Neural progenitor cell (in vitro differentiated cells): ENCODE measurements around the gene OPTC. TPM values are rescaled to one million over a fixed set of nuclear protein-coding genes. Genes with fewer than 3 reads are reported as not detected.
A peak's percentile ranks its signal among the peaks of the same experiment; 100 is the strongest.

Experiments used
- DNase-seq: peaks from one replicate; pipeline ENCODE4 v3.0.0-alpha.2; 2016; ENCODE audit warnings: low spot score
- H2AFZ ChIP-seq: fragments of 200-600 bp; sonication (generic); replicated peaks from 2 replicates; pipeline ENCODE4 v1.6.1; 2016; ENCODE audit warnings: antibody characterized with exemption
- H3F3A ChIP-seq: fragments of 200-600 bp; sonication (generic); 2 replicates; pipeline ENCODE4 v1.6.1; 2016; ENCODE audit warnings: antibody characterized with exemption, low read depth
- H3K27ac ChIP-seq: fragments of 200-600 bp; sonication (generic); 2 replicates; pipeline ENCODE4 v1.5.1; 2016; ENCODE audit warnings: mild to moderate bottlenecking
- H3K27me3 ChIP-seq: fragments of 200-600 bp; sonication (generic); 2 replicates; pipeline ENCODE4 v1.6.1; 2016; ENCODE audit warnings: mild to moderate bottlenecking, moderate library complexity
- H3K36me3 ChIP-seq: fragments of 200-600 bp; sonication (generic); 2 replicates; pipeline ENCODE4 v1.5.1; 2016
- H3K4me1 ChIP-seq: fragments of 200-600 bp; sonication (generic); 2 replicates; pipeline ENCODE4 v1.6.1; 2016; ENCODE audit warnings: mixed run types
- H3K4me2 ChIP-seq: fragments of 200-600 bp; sonication (generic); 2 replicates; pipeline ENCODE4 v1.6.1; 2016
- H3K4me3 ChIP-seq: fragments of 200-600 bp; sonication (generic); 2 replicates; pipeline ENCODE4 v1.5.1; 2016
- H3K79me2 ChIP-seq: fragments of 200-600 bp; sonication (generic); 2 replicates; pipeline ENCODE4 v1.6.1; 2016; ENCODE audit warnings: low read depth
- H3K9ac ChIP-seq: fragments of 200-600 bp; sonication (generic); 2 replicates; pipeline ENCODE4 v1.6.1; 2016
- H3K9me3 ChIP-seq: fragments of 200-600 bp; sonication (generic); 2 replicates; pipeline ENCODE4 v1.5.1; 2016; ENCODE audit warnings: low read depth
- H4K20me1 ChIP-seq: fragments of 200-600 bp; sonication (generic); 2 replicates; pipeline ENCODE4 v1.6.1; 2016; ENCODE audit warnings: low read depth
- H3K27ac Mint-ChIP-seq: 3 replicates; pipeline ENCODE4 v1.8.0; 2021; ENCODE audit warnings: mixed read lengths
- H3K27me3 Mint-ChIP-seq: 2 replicates; pipeline ENCODE4 v1.8.0; 2022; ENCODE audit warnings: low read depth, mild to moderate bottlenecking, inconsistent platforms, moderate library complexity, mixed read lengths; ENCODE audit not compliant: insufficient read depth
- H3K36me3 Mint-ChIP-seq: 3 replicates; pipeline ENCODE4 v1.8.0; 2021; ENCODE audit warnings: mixed read lengths
- H3K4me1 Mint-ChIP-seq: 3 replicates; pipeline ENCODE4 v1.8.0; 2021; ENCODE audit warnings: mixed read lengths
- H3K4me3 Mint-ChIP-seq: 3 replicates; pipeline ENCODE4 v1.8.0; 2021; ENCODE audit warnings: mild to moderate bottlenecking, moderate library complexity, mixed read lengths
- H3K9me3 Mint-ChIP-seq: 3 replicates; pipeline ENCODE4 v1.8.0; 2020; ENCODE audit warnings: mixed read lengths
- EZH2 ChIP-seq: fragments of 200-600 bp; sonication (generic); IDR thresholded peaks from 2 replicates; pipeline ENCODE4 v1.6.1; 2017; ENCODE audit warnings: antibody characterized with exemption, mild to moderate bottlenecking, moderate library complexity
- EZH2phosphoT487 ChIP-seq: fragments of 200-600 bp; sonication (generic); IDR thresholded peaks from 2 replicates; pipeline ENCODE4 v1.6.1; 2017; ENCODE audit warnings: antibody characterized with exemption
- total RNA-seq: library from RNA; depleted of rRNA; stranded (reverse); fragments of >200 nt; gene quantifications from 2 replicates; pipeline ENCODE4 v1.2.3, GENCODE V29; 2015; ENCODE audit warnings: low replicate concordance
- TF ChIP-seq, protein P1 (sequence below): fragments of 200-600 bp; sonication (generic); IDR thresholded peaks from 2 replicates; pipeline ENCODE4 v1.5.1; 2017; ENCODE audit warnings: antibody characterized with exemption, mild to moderate bottlenecking

The OPTC gene
- total RNA-seq, 1 donor from 2014 or later, result not detected

GRCh38 chr1:203448521-203449061, 45.4 kb upstream of the OPTC start:
- Mint-ChIP-seq H3K4me3 (peak overlapping the region; percentile 18), H3K27ac (peak overlapping the region; percentile 25), H3K9me3 (peaks cover 15% of the 10 kb centered on the region), H3K36me3 (no peaks in the 10 kb centered on the region), H3K4me1 (peaks cover 39% of the 10 kb centered on the region), H3K27me3 (peaks cover 19% of the 10 kb centered on the region)
- H3K4me1 ChIP-seq, result peaks cover 9% of the 10 kb centered on the region
- no peaks in the 10 kb centered on the region for H3K79me2 ChIP-seq
- no peaks in the 10 kb centered on the region for H3F3A ChIP-seq
- no peak overlapping the region for H3K27ac ChIP-seq
- no peaks in the 10 kb centered on the region for H4K20me1 ChIP-seq
- H3K27me3 ChIP-seq, result no peaks in the 10 kb centered on the region
- no peak for DNase-seq
- no peak overlapping the region for H3K4me2 ChIP-seq
- H3K4me3 ChIP-seq, result no peak overlapping the region
- no peak overlapping the region for H2AFZ ChIP-seq
- no peaks in the 10 kb centered on the region for H3K9me3 ChIP-seq
- no peak for TF ChIP-seq EZH2
- TF ChIP-seq, protein P1, sequence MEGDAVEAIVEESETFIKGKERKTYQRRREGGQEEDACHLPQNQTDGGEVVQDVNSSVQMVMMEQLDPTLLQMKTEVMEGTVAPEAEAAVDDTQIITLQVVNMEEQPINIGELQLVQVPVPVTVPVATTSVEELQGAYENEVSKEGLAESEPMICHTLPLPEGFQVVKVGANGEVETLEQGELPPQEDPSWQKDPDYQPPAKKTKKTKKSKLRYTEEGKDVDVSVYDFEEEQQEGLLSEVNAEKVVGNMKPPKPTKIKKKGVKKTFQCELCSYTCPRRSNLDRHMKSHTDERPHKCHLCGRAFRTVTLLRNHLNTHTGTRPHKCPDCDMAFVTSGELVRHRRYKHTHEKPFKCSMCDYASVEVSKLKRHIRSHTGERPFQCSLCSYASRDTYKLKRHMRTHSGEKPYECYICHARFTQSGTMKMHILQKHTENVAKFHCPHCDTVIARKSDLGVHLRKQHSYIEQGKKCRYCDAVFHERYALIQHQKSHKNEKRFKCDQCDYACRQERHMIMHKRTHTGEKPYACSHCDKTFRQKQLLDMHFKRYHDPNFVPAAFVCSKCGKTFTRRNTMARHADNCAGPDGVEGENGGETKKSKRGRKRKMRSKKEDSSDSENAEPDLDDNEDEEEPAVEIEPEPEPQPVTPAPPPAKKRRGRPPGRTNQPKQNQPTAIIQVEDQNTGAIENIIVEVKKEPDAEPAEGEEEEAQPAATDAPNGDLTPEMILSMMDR, result no peak
- TF ChIP-seq EZH2phosphoT487, result no peak
- no peak overlapping the region for H3K9ac ChIP-seq
- no peaks in the 10 kb centered on the region for H3K36me3 ChIP-seq

DNA sequence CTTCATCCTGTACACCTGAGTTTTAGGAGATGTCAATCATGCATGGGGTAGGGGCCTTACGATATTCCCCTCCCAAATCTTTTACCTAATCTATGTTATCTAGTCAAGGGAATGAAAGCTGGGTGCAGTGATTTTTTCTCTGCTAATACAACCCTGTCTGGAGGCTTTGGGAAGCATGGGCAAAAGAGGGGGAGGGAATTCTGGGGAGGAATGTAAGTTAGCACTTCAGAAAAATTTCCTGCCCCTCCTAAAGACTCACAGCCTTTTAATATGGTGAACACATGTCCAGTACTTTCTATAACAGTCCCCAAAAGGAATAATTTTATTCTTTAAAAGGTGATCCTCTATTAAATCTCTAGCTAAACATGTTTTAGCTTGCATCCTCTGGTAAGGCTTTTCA, 44.0 kb upstream of the OPTC start:
- Histone ChIP-seq H3K27me3 (no peaks in the 10 kb centered on the region), H3K36me3 (no peaks in the 10 kb centered on the region), H3K9ac (no peak overlapping the region), H3K4me1 (peaks cover 11% of the 10 kb centered on the region), H3K79me2 (no peaks in the 10 kb centered on the region), H4K20me1 (no peaks in the 10 kb centered on the region), H3K4me2 (no peak overlapping the region), H3F3A (peaks cover under 1% of the 10 kb centered on the region), H3K9me3 (no peaks in the 10 kb centered on the region), H2AFZ (no peak overlapping the region), H3K27ac (no peak overlapping the region), H3K4me3 (no peak overlapping the region)
- Mint-ChIP-seq H3K36me3 (no peaks in the 10 kb centered on the region), H3K9me3 (peaks cover 13% of the 10 kb centered on the region), H3K27me3 (peaks cover 16% of the 10 kb centered on the region), H3K4me3 (no peak overlapping the region), H3K4me1 (peaks cover 44% of the 10 kb centered on the region), H3K27ac (no peak overlapping the region)
- no peak for DNase-seq
- TF ChIP-seq, protein P1, result no peak
- TF ChIP-seq EZH2phosphoT487 (no peak), EZH2 (no peak)

DNA sequence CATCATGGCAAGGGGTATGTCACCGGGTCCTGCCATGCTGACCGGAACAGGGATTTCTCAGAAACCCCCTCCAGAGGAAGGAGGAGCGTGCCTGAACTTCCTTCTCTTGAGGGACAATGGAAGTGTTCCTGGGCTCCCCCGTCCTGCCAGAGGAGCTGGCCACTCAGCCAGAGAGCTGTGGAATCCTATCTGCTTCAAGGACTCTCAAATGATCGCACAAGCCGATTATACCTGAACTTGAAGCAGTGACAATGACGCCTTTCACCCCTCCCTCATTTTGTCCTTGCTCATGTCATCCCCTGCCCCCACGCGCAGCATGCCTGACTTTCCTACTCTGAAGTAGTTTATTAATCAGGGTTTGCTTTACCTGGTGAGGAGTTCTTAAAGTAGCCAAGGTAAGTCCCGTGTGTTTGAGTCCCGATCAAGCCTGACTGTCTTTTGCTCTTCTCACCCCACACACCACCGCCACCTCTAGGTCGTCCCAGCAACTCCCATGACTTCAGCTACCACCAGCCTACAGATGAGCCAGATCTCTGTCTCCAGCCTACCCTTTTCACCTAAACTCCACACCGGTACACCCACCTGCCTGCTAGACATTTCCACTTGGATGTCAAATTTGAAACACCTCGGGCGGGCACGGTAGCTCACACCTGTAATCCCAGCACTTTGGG, 43.3 kb upstream of the OPTC start:
- Mint-ChIP-seq H3K4me3 (no peak overlapping the region), H3K4me1 (peaks cover 49% of the 10 kb centered on the region), H3K27ac (no peak overlapping the region), H3K36me3 (no peaks in the 10 kb centered on the region), H3K9me3 (peaks cover 7% of the 10 kb centered on the region), H3K27me3 (peaks cover 18% of the 10 kb centered on the region)
- H3F3A ChIP-seq, result peaks cover 7% of the 10 kb centered on the region
- no peak overlapping the region for H3K9ac ChIP-seq
- H3K27me3 ChIP-seq, result no peaks in the 10 kb centered on the region
- no peaks in the 10 kb centered on the region for H3K36me3 ChIP-seq
- H3K4me2 ChIP-seq, result no peak overlapping the region
- H3K4me3 ChIP-seq, result no peak overlapping the region
- H3K27ac ChIP-seq, result no peak overlapping the region
- no peak for TF ChIP-seq EZH2
- TF ChIP-seq, protein P1, result peak; percentile 9
- no peaks in the 10 kb centered on the region for H3K79me2 ChIP-seq
- no peak overlapping the region for H2AFZ ChIP-seq
- no peak for DNase-seq
- H4K20me1 ChIP-seq, result no peaks in the 10 kb centered on the region
- H3K9me3 ChIP-seq, result no peaks in the 10 kb centered on the region
- H3K4me1 ChIP-seq, result peaks cover 16% of the 10 kb centered on the region
